NB4 (cell line): ENCODE measurements around the gene SAXO1.

Experiments
- MYC ChIP-seq: IDR thresholded peaks from 2 replicates; pipeline ENCODE4 v1.6.1; 2011; ENCODE audit warnings: low read depth, low read length
- TF ChIP-seq, protein P1 (sequence below): IDR thresholded peaks from one replicate; pipeline ENCODE4 v1.5.1; 2012; ENCODE audit warnings: low read depth, low read length

DNA sequence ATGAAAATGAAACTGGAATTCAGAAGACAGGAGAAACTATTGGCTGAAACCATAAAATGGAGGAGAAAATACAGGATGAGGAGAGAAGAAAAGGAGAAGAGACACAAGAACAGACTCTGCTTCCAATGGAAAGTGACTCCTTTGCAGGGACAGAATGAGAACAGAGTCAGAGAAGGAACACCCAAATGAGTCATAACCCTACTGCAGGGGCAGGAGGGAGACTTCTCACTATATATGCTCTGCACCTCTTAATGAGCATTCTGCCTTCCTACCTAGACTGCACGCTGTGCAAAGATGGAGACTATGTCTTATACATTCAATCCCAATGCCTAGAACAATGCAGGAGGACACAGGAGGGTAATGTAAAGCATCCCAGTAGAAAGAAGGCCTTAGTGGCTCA lies 2.1 kb downstream of the SAXO1 start:
- TF ChIP-seq, protein P1, sequence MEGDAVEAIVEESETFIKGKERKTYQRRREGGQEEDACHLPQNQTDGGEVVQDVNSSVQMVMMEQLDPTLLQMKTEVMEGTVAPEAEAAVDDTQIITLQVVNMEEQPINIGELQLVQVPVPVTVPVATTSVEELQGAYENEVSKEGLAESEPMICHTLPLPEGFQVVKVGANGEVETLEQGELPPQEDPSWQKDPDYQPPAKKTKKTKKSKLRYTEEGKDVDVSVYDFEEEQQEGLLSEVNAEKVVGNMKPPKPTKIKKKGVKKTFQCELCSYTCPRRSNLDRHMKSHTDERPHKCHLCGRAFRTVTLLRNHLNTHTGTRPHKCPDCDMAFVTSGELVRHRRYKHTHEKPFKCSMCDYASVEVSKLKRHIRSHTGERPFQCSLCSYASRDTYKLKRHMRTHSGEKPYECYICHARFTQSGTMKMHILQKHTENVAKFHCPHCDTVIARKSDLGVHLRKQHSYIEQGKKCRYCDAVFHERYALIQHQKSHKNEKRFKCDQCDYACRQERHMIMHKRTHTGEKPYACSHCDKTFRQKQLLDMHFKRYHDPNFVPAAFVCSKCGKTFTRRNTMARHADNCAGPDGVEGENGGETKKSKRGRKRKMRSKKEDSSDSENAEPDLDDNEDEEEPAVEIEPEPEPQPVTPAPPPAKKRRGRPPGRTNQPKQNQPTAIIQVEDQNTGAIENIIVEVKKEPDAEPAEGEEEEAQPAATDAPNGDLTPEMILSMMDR = no peak
- no peak for TF ChIP-seq MYC
